ENCODE results near the gene MAGI2.

The MAGI2 gene

GRCh38 chr7:78463039-78463438 is 990.4 kb downstream of the MAGI2 start:
- no peaks in the 10 kb centered on the region for H3K27me3 ChIP-seq (ENCODE audit: insufficient read depth, low read length, poor library complexity, severe bottlenecking)
- H3K9ac ChIP-seq (ENCODE audit: low read depth, low read length, poor library complexity, severe bottlenecking): no peak overlapping the region
- no peaks in the 10 kb centered on the region for H4K20me1 ChIP-seq (ENCODE audit: insufficient read depth, low read length, poor library complexity, severe bottlenecking)
- no peaks in the 10 kb centered on the region for H3F3A ChIP-seq (ENCODE audit: low read depth)
- no peaks in the 10 kb centered on the region for H3K9me3 ChIP-seq (ENCODE audit: insufficient read depth, low read depth, low read length)
- no peak overlapping the region for H3K4me2 ChIP-seq (ENCODE audit: low read depth, low read length, poor library complexity, severe bottlenecking)
- H3K9me2 ChIP-seq (replicated peaks; ENCODE audit: low read depth, low read length): no peaks in the 10 kb centered on the region
- H3K4me3 ChIP-seq (ENCODE audit: low read length, poor library complexity, severe bottlenecking): no peak overlapping the region
- H3K79me2 ChIP-seq (ENCODE audit: insufficient read depth, low read length): no peaks in the 10 kb centered on the region
- H2AFZ ChIP-seq (ENCODE audit: low read length): no peak overlapping the region
- H3K36me3 ChIP-seq (ENCODE audit: insufficient read depth, low read length): no peaks in the 10 kb centered on the region
- no peak for TF ChIP-seq EZH2phosphoT487 (IDR thresholded peaks at IDR 0.05; ENCODE audit: borderline replicate concordance)
- TF ChIP-seq, protein P1, sequence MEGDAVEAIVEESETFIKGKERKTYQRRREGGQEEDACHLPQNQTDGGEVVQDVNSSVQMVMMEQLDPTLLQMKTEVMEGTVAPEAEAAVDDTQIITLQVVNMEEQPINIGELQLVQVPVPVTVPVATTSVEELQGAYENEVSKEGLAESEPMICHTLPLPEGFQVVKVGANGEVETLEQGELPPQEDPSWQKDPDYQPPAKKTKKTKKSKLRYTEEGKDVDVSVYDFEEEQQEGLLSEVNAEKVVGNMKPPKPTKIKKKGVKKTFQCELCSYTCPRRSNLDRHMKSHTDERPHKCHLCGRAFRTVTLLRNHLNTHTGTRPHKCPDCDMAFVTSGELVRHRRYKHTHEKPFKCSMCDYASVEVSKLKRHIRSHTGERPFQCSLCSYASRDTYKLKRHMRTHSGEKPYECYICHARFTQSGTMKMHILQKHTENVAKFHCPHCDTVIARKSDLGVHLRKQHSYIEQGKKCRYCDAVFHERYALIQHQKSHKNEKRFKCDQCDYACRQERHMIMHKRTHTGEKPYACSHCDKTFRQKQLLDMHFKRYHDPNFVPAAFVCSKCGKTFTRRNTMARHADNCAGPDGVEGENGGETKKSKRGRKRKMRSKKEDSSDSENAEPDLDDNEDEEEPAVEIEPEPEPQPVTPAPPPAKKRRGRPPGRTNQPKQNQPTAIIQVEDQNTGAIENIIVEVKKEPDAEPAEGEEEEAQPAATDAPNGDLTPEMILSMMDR (conservative IDR thresholded peaks at IDR 0.05; ENCODE audit: low read length): no peak
- no peaks in the 10 kb centered on the region for H3K4me1 ChIP-seq (ENCODE audit: insufficient read depth, low read length, poor library complexity, severe bottlenecking)

GRCh38 chr7:78450706-78451105 is 1002.8 kb downstream of the MAGI2 start:
- no peak overlapping the region for H3K4me3 ChIP-seq (ENCODE audit: low read length, poor library complexity, severe bottlenecking)
- no peaks in the 10 kb centered on the region for H3K27me3 ChIP-seq (ENCODE audit: insufficient read depth, low read length, poor library complexity, severe bottlenecking)
- H3K36me3 ChIP-seq (ENCODE audit: insufficient read depth, low read length): no peaks in the 10 kb centered on the region
- no peak overlapping the region for H3K9ac ChIP-seq (ENCODE audit: low read depth, low read length, poor library complexity, severe bottlenecking)
- TF ChIP-seq, protein P1 (conservative IDR thresholded peaks at IDR 0.05; ENCODE audit: low read length): no peak
- no peaks in the 10 kb centered on the region for H3K9me2 ChIP-seq (replicated peaks; ENCODE audit: low read depth, low read length)
- H4K20me1 ChIP-seq (ENCODE audit: insufficient read depth, low read length, poor library complexity, severe bottlenecking): no peaks in the 10 kb centered on the region
- no peak overlapping the region for H3K4me2 ChIP-seq (ENCODE audit: low read depth, low read length, poor library complexity, severe bottlenecking)
- no peaks in the 10 kb centered on the region for H3F3A ChIP-seq (ENCODE audit: low read depth)
- H2AFZ ChIP-seq (ENCODE audit: low read length): no peak overlapping the region
- H3K9me3 ChIP-seq (ENCODE audit: insufficient read depth, low read depth, low read length): no peaks in the 10 kb centered on the region
- H3K4me1 ChIP-seq (ENCODE audit: insufficient read depth, low read length, poor library complexity, severe bottlenecking): no peaks in the 10 kb centered on the region
- H3K79me2 ChIP-seq (ENCODE audit: insufficient read depth, low read length): no peaks in the 10 kb centered on the region

GRCh38 chr7:78448911-78449310 is 1004.6 kb downstream of the MAGI2 start:
- Histone ChIP-seq H3K9ac (ENCODE audit: low read depth, low read length, poor library complexity, severe bottlenecking) (no peak overlapping the region), H3K4me2 (ENCODE audit: low read depth, low read length, poor library complexity, severe bottlenecking) (no peak overlapping the region), H4K20me1 (ENCODE audit: insufficient read depth, low read length, poor library complexity, severe bottlenecking) (no peaks in the 10 kb centered on the region), H3F3A (ENCODE audit: low read depth) (no peaks in the 10 kb centered on the region), H3K79me2 (ENCODE audit: insufficient read depth, low read length) (no peaks in the 10 kb centered on the region), H3K36me3 (ENCODE audit: insufficient read depth, low read length) (no peaks in the 10 kb centered on the region), H3K4me1 (ENCODE audit: insufficient read depth, low read length, poor library complexity, severe bottlenecking) (no peaks in the 10 kb centered on the region), H3K4me3 (ENCODE audit: low read length, poor library complexity, severe bottlenecking) (no peak overlapping the region), H3K27me3 (ENCODE audit: insufficient read depth, low read length, poor library complexity, severe bottlenecking) (no peaks in the 10 kb centered on the region), H3K9me3 (ENCODE audit: insufficient read depth, low read depth, low read length) (no peaks in the 10 kb centered on the region), H3K9me2 (replicated peaks; ENCODE audit: low read depth, low read length) (no peaks in the 10 kb centered on the region), H2AFZ (ENCODE audit: low read length) (no peak overlapping the region)
- TF ChIP-seq, protein P1 (conservative IDR thresholded peaks at IDR 0.05; ENCODE audit: low read length): no peak
- TF ChIP-seq EZH2phosphoT487 (IDR thresholded peaks at IDR 0.05; ENCODE audit: borderline replicate concordance): no peak

Data from Loucy (cell line).